ENCODE data around the gene CIAO2B.
"Not testable (repeated sequence)": the region's sequence is repeated elsewhere in the genome, so short reads cannot be mapped to it uniquely, and the experiment has no call there.

Gene CIAO2B

DNA sequence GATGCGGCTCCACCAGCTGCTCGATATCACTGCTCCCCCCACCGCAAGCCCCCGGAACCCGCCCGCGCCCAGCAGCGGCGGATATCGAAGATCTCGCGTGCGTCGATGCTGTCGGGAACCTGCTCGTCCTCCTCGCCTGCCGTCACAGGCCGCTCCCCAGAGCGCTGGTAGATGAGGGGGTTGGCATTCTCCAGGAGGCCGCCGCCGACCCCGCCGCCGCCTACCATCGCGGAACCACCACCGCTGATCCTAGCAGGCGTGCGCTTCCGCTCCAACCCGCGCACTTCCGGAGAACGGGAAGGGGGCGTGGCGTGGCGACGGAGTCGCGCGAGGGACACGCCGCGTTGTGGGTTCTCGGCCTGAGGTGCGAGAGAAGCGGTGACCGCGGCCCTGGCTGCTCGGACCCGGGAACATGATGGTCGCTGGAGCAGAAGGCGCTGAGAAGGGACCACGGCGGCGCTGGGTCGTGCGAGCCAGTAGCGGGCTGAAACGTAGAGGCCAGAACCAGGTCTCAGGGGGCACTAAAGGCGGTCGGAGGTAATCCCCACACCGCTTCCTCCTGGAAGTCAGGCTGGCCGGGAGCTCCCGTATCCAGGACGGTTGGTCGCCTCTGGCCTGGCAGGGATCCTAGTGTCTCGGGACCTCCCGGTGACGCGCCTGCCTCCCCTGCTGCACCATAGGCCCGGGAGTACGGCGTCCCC, at the start of gene CIAO2B:
Gene CIAO2B (minus strand): TSS at position 265 of the 701 bp plus-strand sequence. CDS start 38 bp downstream, at position 227.
- DNase-seq (ENCODE audit: low spot score) = peak; percentile 81

- no peak for DNase-seq (ENCODE audit: low spot score)
Observed at GRCh38 chr16:66983033-66983432, 48.8 kb upstream of the CIAO2B start.

GRCh38 chr16:66979011-66979717, 45.0 kb upstream of the CIAO2B start:
- no peak for DNase-seq (ENCODE audit: low spot score)

DNA sequence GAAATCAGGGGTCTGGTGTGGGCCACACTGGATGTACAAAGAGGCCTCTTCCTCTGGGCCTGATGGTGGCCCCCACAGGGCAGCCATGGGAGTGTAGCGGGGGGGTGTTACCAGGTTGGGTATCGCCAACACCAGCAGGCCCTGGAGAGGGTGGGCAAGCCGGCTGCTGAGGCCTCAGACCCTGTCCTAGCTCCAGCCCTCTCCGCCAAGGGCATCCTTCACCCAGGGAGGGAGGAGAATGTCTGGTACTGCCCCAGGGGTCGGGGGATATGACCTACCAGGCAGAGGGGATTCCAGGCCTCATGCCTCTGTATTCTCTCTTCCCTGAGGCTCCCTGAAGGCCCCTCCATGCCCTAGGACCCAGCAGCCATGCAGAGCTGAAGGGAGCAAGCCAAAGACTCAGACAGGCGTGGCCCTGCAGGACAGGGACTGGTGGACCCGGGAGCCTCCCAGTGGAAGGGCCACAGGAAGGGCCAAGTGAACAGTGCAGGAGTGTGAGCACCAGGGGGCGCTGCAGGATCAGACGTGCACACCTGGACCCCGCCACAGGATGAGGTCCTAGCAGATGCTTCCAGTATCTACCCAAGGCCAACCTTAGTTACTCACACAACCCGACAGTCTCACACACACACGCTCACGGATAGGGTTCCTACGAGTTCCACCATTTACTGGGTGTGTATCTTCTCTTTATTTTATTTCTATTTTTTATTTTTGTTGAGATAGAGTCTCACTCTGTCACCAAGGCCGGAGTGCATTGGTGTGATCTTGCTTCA, 43.3 kb upstream of the CIAO2B start:
- DNase-seq (ENCODE audit: low spot score) = peak; percentile 85

DNA sequence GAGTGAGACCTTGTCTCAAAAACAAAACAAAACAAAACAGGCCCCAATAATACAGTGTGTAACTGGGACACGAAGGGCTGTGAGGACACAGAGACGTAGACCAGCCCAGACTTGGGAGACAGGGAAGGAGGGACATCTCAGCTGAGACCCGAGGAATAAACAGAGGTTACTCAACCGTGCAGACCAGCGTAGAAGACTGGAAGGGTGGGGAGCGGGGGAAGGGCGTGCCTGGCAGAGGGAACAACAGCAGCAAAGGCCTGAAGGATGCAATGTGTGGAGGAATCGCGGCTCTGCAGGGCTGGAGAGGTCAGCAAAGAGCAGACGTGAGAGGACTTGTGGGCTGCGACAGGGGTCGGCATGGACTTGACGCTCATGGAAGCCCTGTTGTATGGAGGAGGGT, 42.5 kb upstream of the CIAO2B start:
- DNase-seq (ENCODE audit: low spot score) = no peak

- no peak for DNase-seq (ENCODE audit: low spot score)
Observed at GRCh38 chr16:66975302-66975893, 41.2 kb upstream of the CIAO2B start.

DNA sequence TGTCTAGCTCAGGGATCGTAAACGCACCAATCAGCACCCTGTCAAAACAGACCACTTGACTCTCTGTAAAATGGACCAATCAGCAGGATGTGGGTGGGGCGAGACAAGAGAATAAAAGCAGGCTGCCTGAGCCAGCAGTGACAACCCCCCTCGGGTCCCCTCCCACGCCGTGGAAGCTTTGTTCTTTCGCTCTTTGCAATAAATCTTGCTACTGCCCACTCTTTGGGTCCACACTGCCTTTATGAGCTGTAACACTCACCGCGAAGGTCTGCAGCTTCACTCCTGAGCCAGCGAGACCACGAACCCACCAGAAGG, 40.7 kb upstream of the CIAO2B start:
- not testable (repeated sequence) for DNase-seq (ENCODE audit: low spot score)

- DNase-seq (ENCODE audit: low spot score) = not testable (repeated sequence)
Observed at GRCh38 chr16:66974156-66974931, 40.1 kb upstream of the CIAO2B start.

GRCh38 chr16:66973716-66974115, 39.5 kb upstream of the CIAO2B start:
- DNase-seq (ENCODE audit: low spot score) = no peak

- no peak for DNase-seq (ENCODE audit: low spot score)
Observed at GRCh38 chr16:66972983-66973382, 38.8 kb upstream of the CIAO2B start.

DNA sequence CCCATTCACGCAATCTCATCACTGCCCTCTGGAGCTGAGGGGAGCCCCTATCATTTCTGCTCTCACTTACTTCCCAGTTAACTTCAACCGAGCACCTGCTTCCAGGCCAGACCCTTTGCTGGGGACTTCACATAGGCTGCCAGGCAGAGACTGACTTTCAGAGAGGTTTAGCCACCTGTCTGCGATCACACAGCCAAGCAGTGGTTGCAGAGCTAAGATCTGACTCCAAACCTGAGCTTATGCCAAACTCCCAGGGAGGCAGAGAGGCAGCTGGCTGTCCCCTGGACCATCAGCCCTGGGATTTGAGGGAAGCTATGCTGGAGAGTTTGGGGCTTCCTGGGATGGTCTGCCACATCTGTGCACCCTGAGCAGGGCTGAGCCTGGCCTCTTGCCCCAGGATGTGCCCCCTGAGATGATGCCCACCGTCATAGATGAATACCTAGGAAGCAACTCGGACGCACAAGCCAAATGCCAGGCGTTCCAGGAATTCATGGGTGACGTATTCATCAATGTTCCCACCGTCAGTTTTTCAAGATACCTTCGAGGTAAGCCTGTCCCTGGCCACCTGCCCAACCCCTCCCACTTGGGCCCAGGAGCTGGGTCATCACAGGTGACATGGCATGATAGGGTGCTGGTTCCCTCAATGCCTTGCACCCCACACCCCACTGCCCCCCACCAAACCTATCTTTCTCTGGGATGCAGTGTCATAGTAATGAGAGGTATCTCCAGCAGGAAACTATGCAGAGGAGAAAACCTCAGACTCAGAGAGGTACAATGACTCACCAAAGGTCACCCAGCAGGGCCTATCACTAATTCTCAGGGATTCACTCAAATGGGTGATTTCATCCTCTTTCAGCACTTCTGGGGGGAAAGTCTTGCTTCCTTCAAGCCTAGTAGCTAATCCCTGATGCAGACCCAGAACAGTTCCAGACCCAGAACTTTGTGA, 36.8 kb upstream of the CIAO2B start:
- peak; percentile 39 for DNase-seq (ENCODE audit: low spot score)

GRCh38 chr16:66968847-66969246, 34.6 kb upstream of the CIAO2B start:
- DNase-seq (ENCODE audit: low spot score) = no peak

DNA sequence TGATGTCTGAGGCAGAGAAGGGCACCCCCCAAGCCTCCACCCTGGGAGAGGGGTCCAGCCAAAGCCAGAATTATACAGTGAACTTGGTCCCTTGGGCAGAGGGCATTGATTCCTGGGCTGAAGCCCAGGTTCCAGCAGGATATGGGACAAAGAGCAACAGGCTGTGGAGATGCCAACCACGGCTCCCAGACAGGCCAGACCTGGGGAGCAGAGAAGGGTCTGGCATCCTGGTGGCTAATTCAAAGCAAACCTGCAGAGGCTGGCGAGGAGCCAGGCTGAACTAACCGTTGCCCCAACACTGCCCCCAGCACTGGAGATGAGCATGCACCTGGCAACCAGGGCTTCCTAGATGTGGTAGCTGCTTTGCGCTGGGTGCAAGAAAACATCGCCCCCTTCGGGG, 29.8 kb upstream of the CIAO2B start:
- no peak for DNase-seq (ENCODE audit: low spot score)

GRCh38 chr16:66961914-66962313, 27.7 kb upstream of the CIAO2B start:
- DNase-seq (ENCODE audit: low spot score) = no peak

DNA sequence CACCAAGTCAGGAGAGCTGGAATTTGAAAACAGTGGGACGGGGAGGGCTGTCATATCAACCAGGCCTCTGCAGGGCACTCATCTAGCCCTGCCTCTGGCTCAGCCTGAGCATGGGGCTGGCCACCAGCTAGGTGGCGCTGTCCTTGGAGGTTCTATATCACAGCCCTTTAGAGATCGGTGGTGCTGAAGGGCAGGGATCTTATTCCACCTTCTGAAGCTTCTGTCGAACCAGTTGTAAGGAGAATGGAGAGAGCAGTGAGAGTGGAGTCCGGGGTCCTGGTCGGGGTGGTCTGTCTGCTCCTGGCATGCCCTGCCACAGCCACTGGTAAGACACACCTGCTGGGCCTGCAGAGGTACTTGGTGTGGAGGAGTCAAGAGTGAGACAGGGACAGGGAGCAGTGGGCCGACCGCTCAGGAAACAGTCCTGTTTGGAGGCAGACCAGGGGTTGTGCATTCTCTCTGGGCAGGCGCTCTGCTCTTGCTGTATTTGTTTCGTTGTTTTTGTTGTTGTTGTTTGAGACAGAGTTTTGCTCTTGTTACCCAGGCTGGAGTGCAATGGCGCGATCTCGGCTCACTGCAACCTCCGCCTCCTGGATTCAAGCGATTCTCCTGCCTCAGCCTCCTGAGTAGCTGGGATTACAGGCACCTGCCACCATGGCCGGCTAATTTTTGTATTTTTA, 27.0 kb upstream of the CIAO2B start, which contains the start of gene CES3:
Gene CES3 (plus strand): TSS at position 202 of the 680 bp plus-strand sequence. CDS start 42 bp downstream, at position 244.
- peak; percentile 93 for DNase-seq (ENCODE audit: low spot score)

GRCh38 chr16:66960270-66960669, 26.1 kb upstream of the CIAO2B start:
- DNase-seq (ENCODE audit: low spot score) = no peak

DNA sequence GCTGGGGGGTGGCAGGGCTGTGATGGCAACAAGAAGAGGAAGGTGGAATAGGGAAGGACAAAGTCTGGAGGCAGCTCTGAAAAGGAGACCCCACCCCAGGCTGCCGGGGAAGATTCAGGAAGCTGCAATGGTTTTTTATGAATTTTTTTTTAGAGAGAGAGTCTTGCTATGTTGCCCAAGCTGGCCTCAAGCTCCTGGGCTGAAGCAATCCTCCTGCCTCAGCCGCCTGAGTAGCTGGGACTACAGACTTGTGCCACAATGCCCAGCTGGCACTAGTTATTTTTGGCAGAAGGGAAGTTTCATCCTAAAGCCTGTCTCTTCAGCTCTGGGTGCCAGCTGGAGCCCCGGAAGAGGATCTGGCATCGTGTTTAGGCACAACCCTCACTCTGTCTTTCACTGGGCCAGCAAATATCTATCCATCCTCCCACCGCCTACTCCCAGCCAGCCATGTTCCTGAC, 25.5 kb upstream of the CIAO2B start:
- no peak for DNase-seq (ENCODE audit: low spot score)

GRCh38 chr16:66958857-66959703, 24.9 kb upstream of the CIAO2B start:
- DNase-seq (ENCODE audit: low spot score) = no peak

- not testable (repeated sequence) for DNase-seq (ENCODE audit: low spot score)
Observed at GRCh38 chr16:66956154-66956457, 21.9 kb upstream of the CIAO2B start.

Measured in RKO (cell line).